ENCODE results near the gene IFNW1. TPM values are rescaled to one million over a fixed set of nuclear protein-coding genes. Genes with fewer than 3 reads are reported as not detected.
A peak's percentile ranks its signal among the peaks of the same experiment; 100 is the strongest.

The IFNW1 gene
- polyA plus RNA-seq, 1 donor = 0.06 TPM

GRCh38 chr9:21110708-21111576 lies 30.7 kb downstream of the IFNW1 start:
- H3K27me3 ChIP-seq (ENCODE audit: control insufficient read depth, insufficient read depth, low read length) = no peaks in the 10 kb centered on the region
- H3K4me1 ChIP-seq (ENCODE audit: control insufficient read depth, insufficient read depth, low read length) = no peaks in the 10 kb centered on the region
- 88% methylated on average over 1 of the region's 4 CpGs for WGBS (ENCODE audit: insufficient coverage, low lambda C conversion rate)
- DNase-seq = peak; percentile 44 to 54
- no peak overlapping the region for H3K27ac ChIP-seq (ENCODE audit: low read length)
- no peak overlapping the region for H3K4me3 ChIP-seq (ENCODE audit: low read length)
- H3K9me3 ChIP-seq (ENCODE audit: control insufficient read depth, low read depth, low read length) = no peaks in the 10 kb centered on the region
- H3K36me3 ChIP-seq (ENCODE audit: control insufficient read depth, insufficient read depth, low read length) = no peaks in the 10 kb centered on the region

- Histone ChIP-seq H3K4me1 (ENCODE audit: control insufficient read depth, insufficient read depth, low read length) (no peaks in the 10 kb centered on the region), H3K36me3 (ENCODE audit: control insufficient read depth, insufficient read depth, low read length) (no peaks in the 10 kb centered on the region), H3K27me3 (ENCODE audit: control insufficient read depth, insufficient read depth, low read length) (no peaks in the 10 kb centered on the region), H3K27ac (ENCODE audit: low read length) (no peak overlapping the region), H3K9me3 (ENCODE audit: control insufficient read depth, low read depth, low read length) (no peaks in the 10 kb centered on the region), H3K4me3 (ENCODE audit: low read length) (no peak overlapping the region)
- DNase-seq = no peak
- no CpG with 5 or more reads among the region's 1 CpG for WGBS (ENCODE audit: insufficient coverage, low lambda C conversion rate)
Observed at GRCh38 chr9:21104787-21105186, 36.8 kb downstream of the IFNW1 start.

GRCh38 chr9:21102305-21102704 lies 39.3 kb downstream of the IFNW1 start:
- Histone ChIP-seq H3K36me3 (ENCODE audit: control insufficient read depth, insufficient read depth, low read length) (no peaks in the 10 kb centered on the region), H3K4me1 (ENCODE audit: control insufficient read depth, insufficient read depth, low read length) (no peaks in the 10 kb centered on the region), H3K27me3 (ENCODE audit: control insufficient read depth, insufficient read depth, low read length) (no peaks in the 10 kb centered on the region), H3K9me3 (ENCODE audit: control insufficient read depth, low read depth, low read length) (no peaks in the 10 kb centered on the region), H3K4me3 (ENCODE audit: low read length) (no peak overlapping the region), H3K27ac (ENCODE audit: low read length) (no peak overlapping the region)
- WGBS (ENCODE audit: insufficient coverage, low lambda C conversion rate) = 100% methylated on average over 1 of the region's 1 CpG
- DNase-seq = no peak

- WGBS (ENCODE audit: insufficient coverage, low lambda C conversion rate) = 95% methylated on average over 2 of the region's 2 CpGs
- Histone ChIP-seq H3K4me3 (ENCODE audit: low read length) (no peak overlapping the region), H3K27ac (ENCODE audit: low read length) (no peak overlapping the region), H3K36me3 (ENCODE audit: control insufficient read depth, insufficient read depth, low read length) (no peaks in the 10 kb centered on the region), H3K9me3 (ENCODE audit: control insufficient read depth, low read depth, low read length) (no peaks in the 10 kb centered on the region), H3K4me1 (ENCODE audit: control insufficient read depth, insufficient read depth, low read length) (no peaks in the 10 kb centered on the region), H3K27me3 (ENCODE audit: control insufficient read depth, insufficient read depth, low read length) (no peaks in the 10 kb centered on the region)
- no peak for DNase-seq
Observed at GRCh38 chr9:21097817-21098216, 43.8 kb downstream of the IFNW1 start.

GRCh38 chr9:21096901-21097255 lies 44.8 kb downstream of the IFNW1 start:
- DNase-seq = no peak
- Histone ChIP-seq H3K36me3 (ENCODE audit: control insufficient read depth, insufficient read depth, low read length) (no peaks in the 10 kb centered on the region), H3K4me1 (ENCODE audit: control insufficient read depth, insufficient read depth, low read length) (no peaks in the 10 kb centered on the region), H3K9me3 (ENCODE audit: control insufficient read depth, low read depth, low read length) (no peaks in the 10 kb centered on the region), H3K27me3 (ENCODE audit: control insufficient read depth, insufficient read depth, low read length) (no peaks in the 10 kb centered on the region), H3K4me3 (ENCODE audit: low read length) (no peak overlapping the region), H3K27ac (ENCODE audit: low read length) (no peak overlapping the region)
- WGBS (ENCODE audit: insufficient coverage, low lambda C conversion rate) = 0% methylated on average over 1 of the region's 2 CpGs

- peak in 1 of 2 donors; percentile 26 for DNase-seq
- Histone ChIP-seq H3K4me3 (ENCODE audit: low read length) (no peak overlapping the region), H3K4me1 (ENCODE audit: control insufficient read depth, insufficient read depth, low read length) (no peaks in the 10 kb centered on the region), H3K9me3 (ENCODE audit: control insufficient read depth, low read depth, low read length) (no peaks in the 10 kb centered on the region), H3K27ac (ENCODE audit: low read length) (no peak overlapping the region), H3K36me3 (ENCODE audit: control insufficient read depth, insufficient read depth, low read length) (no peaks in the 10 kb centered on the region), H3K27me3 (ENCODE audit: control insufficient read depth, insufficient read depth, low read length) (no peaks in the 10 kb centered on the region)
- WGBS (ENCODE audit: insufficient coverage, low lambda C conversion rate) = no CpG with 5 or more reads among the region's 6 CpGs
Observed at GRCh38 chr9:21096172-21096900, 45.3 kb downstream of the IFNW1 start.

- DNase-seq = no peak
- no peaks in the 10 kb centered on the region for H3K27me3 ChIP-seq (ENCODE audit: control insufficient read depth, insufficient read depth, low read length)
- no peaks in the 10 kb centered on the region for H3K36me3 ChIP-seq (ENCODE audit: control insufficient read depth, insufficient read depth, low read length)
- no peak overlapping the region for H3K27ac ChIP-seq (ENCODE audit: low read length)
- no peaks in the 10 kb centered on the region for H3K9me3 ChIP-seq (ENCODE audit: control insufficient read depth, low read depth, low read length)
- no peak overlapping the region for H3K4me3 ChIP-seq (ENCODE audit: low read length)
- H3K4me1 ChIP-seq (ENCODE audit: control insufficient read depth, insufficient read depth, low read length) = no peaks in the 10 kb centered on the region
Observed at GRCh38 chr9:21095561-21095960, 46.1 kb downstream of the IFNW1 start.

Other genes with a start within 250 kb of the IFNW1 start
- 4.8 TPM for gene HACD4, start 110.2 kb downstream of the IFNW1 start, polyA plus RNA-seq
- not detected for gene IFNB1, start 63.9 kb downstream of the IFNW1 start, polyA plus RNA-seq
- 0.13 TPM for gene IFNA21, start 24.8 kb upstream of the IFNW1 start, polyA plus RNA-seq
- gene IFNA4, start 45.8 kb upstream of the IFNW1 start, polyA plus RNA-seq = not detected
- not detected for gene IFNA7, start 60.4 kb upstream of the IFNW1 start, polyA plus RNA-seq
- not detected for gene IFNA10, start 65.3 kb upstream of the IFNW1 start, polyA plus RNA-seq
- gene IFNA16, start 75.5 kb upstream of the IFNW1 start, polyA plus RNA-seq = not detected
- not detected for gene IFNA17, start 86.4 kb upstream of the IFNW1 start, polyA plus RNA-seq
- gene IFNA14, start 98.2 kb upstream of the IFNW1 start, polyA plus RNA-seq = not detected
- gene IFNA5, start 163.5 kb upstream of the IFNW1 start, polyA plus RNA-seq = not detected
- gene KLHL9, start 193.6 kb upstream of the IFNW1 start, polyA plus RNA-seq = 32.8 TPM
- not detected for gene IFNA6, start 209.1 kb upstream of the IFNW1 start, polyA plus RNA-seq
- gene IFNA13, start 226.2 kb upstream of the IFNW1 start, polyA plus RNA-seq = 0.12 TPM
- not detected for gene IFNA2, start 243.6 kb upstream of the IFNW1 start, polyA plus RNA-seq

All from large intestine (tissue), 3 donors.